Measurements from ENCODE around the gene PLA2G2C.

The PLA2G2C gene

GRCh38 chr1:20148571-20149500 lies 37.5 kb downstream of the PLA2G2C start:
- no peak for TF ChIP-seq POLR2A (IDR thresholded peaks at IDR 0.05; ENCODE audit: low read depth, low read length)
- TF ChIP-seq POLR2AphosphoS5 (IDR thresholded peaks at IDR 0.05; ENCODE audit: low read depth, low read length): no peak
- TF ChIP-seq TAF1 (IDR thresholded peaks at IDR 0.05; ENCODE audit: borderline replicate concordance, low read depth, low read length): no peak
- FAIRE-seq (no peak), DNase-seq (ENCODE audit: insufficient read length) (no peak)

GRCh38 chr1:20147846-20148570 lies 38.3 kb downstream of the PLA2G2C start:
- no peak for DNase-seq (ENCODE audit: insufficient read length)
- FAIRE-seq: no peak
- TF ChIP-seq POLR2AphosphoS5 (IDR thresholded peaks at IDR 0.05; ENCODE audit: low read depth, low read length): no peak

GRCh38 chr1:20143734-20144565 lies 42.4 kb downstream of the PLA2G2C start:
- DNase-seq (ENCODE audit: insufficient read length): no peak
- no peak for FAIRE-seq
- TF ChIP-seq POLR2A (IDR thresholded peaks at IDR 0.05; ENCODE audit: low read depth, low read length): no peak
- TF ChIP-seq POLR2AphosphoS5 (IDR thresholded peaks at IDR 0.05; ENCODE audit: low read depth, low read length): no peak
- no peak for TF ChIP-seq TAF1 (IDR thresholded peaks at IDR 0.05; ENCODE audit: borderline replicate concordance, low read depth, low read length)

- DNase-seq (ENCODE audit: insufficient read length) (no peak), FAIRE-seq (no peak)
- TF ChIP-seq POLR2A (IDR thresholded peaks at IDR 0.05; ENCODE audit: low read depth, low read length) (no peak), POLR2AphosphoS5 (IDR thresholded peaks at IDR 0.05; ENCODE audit: low read depth, low read length) (no peak), TAF1 (IDR thresholded peaks at IDR 0.05; ENCODE audit: borderline replicate concordance, low read depth, low read length) (no peak)
These were observed 43.0 kb downstream of the PLA2G2C start for GRCh38 chr1:20143318-20143717.

- DNase-seq (ENCODE audit: insufficient read length) (no peak), FAIRE-seq (no peak)
- TF ChIP-seq POLR2A (IDR thresholded peaks at IDR 0.05; ENCODE audit: low read depth, low read length) (no peak), TAF1 (IDR thresholded peaks at IDR 0.05; ENCODE audit: borderline replicate concordance, low read depth, low read length) (no peak), POLR2AphosphoS5 (IDR thresholded peaks at IDR 0.05; ENCODE audit: low read depth, low read length) (no peak)
These were observed 44.2 kb downstream of the PLA2G2C start for GRCh38 chr1:20142001-20142710.

- FAIRE-seq (no peak), DNase-seq (ENCODE audit: insufficient read length) (no peak)
- TF ChIP-seq POLR2A (IDR thresholded peaks at IDR 0.05; ENCODE audit: low read depth, low read length): no peak
- no peak for TF ChIP-seq POLR2AphosphoS5 (IDR thresholded peaks at IDR 0.05; ENCODE audit: low read depth, low read length)
- TF ChIP-seq TAF1 (IDR thresholded peaks at IDR 0.05; ENCODE audit: borderline replicate concordance, low read depth, low read length): no peak
These were observed 44.9 kb downstream of the PLA2G2C start for GRCh38 chr1:20141466-20141865.

GRCh38 chr1:20141001-20141400 lies 45.3 kb downstream of the PLA2G2C start:
- DNase-seq (ENCODE audit: insufficient read length): no peak
- FAIRE-seq: no peak
- TF ChIP-seq POLR2A (IDR thresholded peaks at IDR 0.05; ENCODE audit: low read depth, low read length): no peak
- TF ChIP-seq POLR2AphosphoS5 (IDR thresholded peaks at IDR 0.05; ENCODE audit: low read depth, low read length): no peak
- no peak for TF ChIP-seq TAF1 (IDR thresholded peaks at IDR 0.05; ENCODE audit: borderline replicate concordance, low read depth, low read length)

- no peak for DNase-seq (ENCODE audit: insufficient read length)
- FAIRE-seq: no peak
- TF ChIP-seq POLR2AphosphoS5 (IDR thresholded peaks at IDR 0.05; ENCODE audit: low read depth, low read length) (no peak), POLR2A (IDR thresholded peaks at IDR 0.05; ENCODE audit: low read depth, low read length) (no peak), TAF1 (IDR thresholded peaks at IDR 0.05; ENCODE audit: borderline replicate concordance, low read depth, low read length) (no peak)
These were observed 46.3 kb downstream of the PLA2G2C start for GRCh38 chr1:20139776-20140612.

GRCh38 chr1:20138961-20139550 lies 47.3 kb downstream of the PLA2G2C start, which contains the start of gene PLA2G2F:
TSS of gene PLA2G2F (plus strand) at chr1:20139323. CDS start at chr1:20139428, 105 bp downstream.
- no peak for FAIRE-seq
- TF ChIP-seq TAF1 (IDR thresholded peaks at IDR 0.05; ENCODE audit: borderline replicate concordance, low read depth, low read length) (no peak), POLR2A (IDR thresholded peaks at IDR 0.05; ENCODE audit: low read depth, low read length) (no peak), POLR2AphosphoS5 (IDR thresholded peaks at IDR 0.05; ENCODE audit: low read depth, low read length) (no peak)

More at GRCh38 chr1:20138961-20139550, 47.3 kb downstream of the PLA2G2C start, which contains the start of gene PLA2G2F:
- DNase-seq (ENCODE audit: insufficient read length): no peak
